K562 (cell line): Measurements from ENCODE around the gene ZMIZ1. TPM values are rescaled to one million over a fixed set of nuclear protein-coding genes. Genes with fewer than 3 reads are reported as not detected.

Experiments used
- ATF7 ChIP-seq: fragments of 450-650 bp; IDR thresholded peaks from 2 replicates; pipeline ENCODE4 v1.7.1; 2014; ENCODE audit warnings: mild to moderate bottlenecking, moderate library complexity
- BRD9 ChIP-seq: fragments of 450-650 bp; IDR thresholded peaks from 2 replicates; pipeline ENCODE4 v1.6.1; 2018; ENCODE audit warnings: low read depth; ENCODE audit not compliant: partially characterized antibody
- CBX1 ChIP-seq: sonication (generic); IDR thresholded peaks from 2 replicates; pipeline ENCODE4 v1.6.1; 2016; ENCODE audit warnings: antibody characterized with exemption, low read depth, mild to moderate bottlenecking
- CBX2 ChIP-seq: fragments of 200-600 bp; sonication (generic); IDR thresholded peaks from one replicate; pipeline ENCODE4 v1.6.1; 2012; ENCODE audit warnings: mild to moderate bottlenecking, low read length, inconsistent platforms; ENCODE audit not compliant: insufficient read depth, poor library complexity, severe bottlenecking
- CCAR2 ChIP-seq: fragments of 200-400 bp; formaldehyde crosslinking; IDR thresholded peaks from 2 replicates; pipeline ENCODE4 v1.6.1; 2017; ENCODE audit warnings: mild to moderate bottlenecking, low read depth, low read length
- CHAMP1 ChIP-seq: fragments of 450-650 bp; IDR thresholded peaks from 2 replicates; pipeline ENCODE4 v1.6.1; 2016; ENCODE audit warnings: mild to moderate bottlenecking
- FOXK2 ChIP-seq, 2 experiments: fragments of 450-650 bp; IDR thresholded peaks in 1 of 2; conservative IDR thresholded peaks in 1 of 2; 2 replicates each; pipeline ENCODE4 v1.6.1; 2016; ENCODE audit warnings: low read depth in 2 of 2, mild to moderate bottlenecking in 1 of 2
- HDAC3 ChIP-seq: fragments of 450-650 bp; IDR thresholded peaks from 2 replicates; pipeline ENCODE4 v1.6.1; 2018; ENCODE audit warnings: borderline replicate concordance, mild to moderate bottlenecking, moderate library complexity; ENCODE audit not compliant: partially characterized antibody
- KDM4B ChIP-seq, 2 experiments: fragments of 450-650 bp in 1 of 2; sonication (generic) in 1 of 2; IDR thresholded peaks; 2 replicates each; pipeline ENCODE4 v1.6.1; 2016 to 2017; ENCODE audit warnings: borderline replicate concordance in 2 of 2, antibody characterized with exemption in 1 of 2, low read depth in 1 of 2, mild to moderate bottlenecking in 1 of 2
- NR2C1 ChIP-seq, 2 experiments: fragments of 450-650 bp; IDR thresholded peaks; 2 replicates each; pipeline ENCODE4 v1.6.1; 2017; ENCODE audit warnings: mild to moderate bottlenecking in 2 of 2, antibody characterized with exemption in 1 of 2, inconsistent platforms in 1 of 2, missing compliant biosample characterization in 1 of 2, missing genetic modification characterization in 1 of 2
- PREB ChIP-seq: sonication (generic); formaldehyde crosslinking; IDR thresholded peaks from 2 replicates; pipeline ENCODE4 v1.8.1; 2023; ENCODE audit warnings: mild to moderate bottlenecking, missing genetic modification reagents
- RAD51 ChIP-seq: fragments of 450-650 bp; IDR thresholded peaks from 2 replicates; pipeline ENCODE4 v1.7.1; 2016; ENCODE audit warnings: low read depth, mild to moderate bottlenecking, borderline replicate concordance
- RBBP5 ChIP-seq: fragments of 200-600 bp; sonication (generic); IDR thresholded peaks from 2 replicates; pipeline ENCODE4 v1.6.1; 2012; ENCODE audit warnings: borderline replicate concordance, mild to moderate bottlenecking, low read length, control low read depth, inconsistent platforms; ENCODE audit not compliant: insufficient read depth, poor library complexity, severe bottlenecking
- SRSF3 ChIP-seq: fragments of 200-400 bp; formaldehyde crosslinking; IDR thresholded peaks from 2 replicates; pipeline ENCODE4 v1.6.1; 2016; ENCODE audit warnings: mild to moderate bottlenecking, low read length, moderate library complexity; ENCODE audit not compliant: insufficient read depth
- ZBTB1 ChIP-seq: sonication (generic); formaldehyde crosslinking; IDR thresholded peaks from 2 replicates; pipeline ENCODE4 v1.8.1; 2023; ENCODE audit warnings: missing genetic modification reagents, low read depth, mild to moderate bottlenecking, borderline replicate concordance
- ZBTB9 ChIP-seq: fragments of 450-650 bp; formaldehyde crosslinking; IDR thresholded peaks from 2 replicates; pipeline ENCODE4 v1.4.0; 2020; ENCODE audit warnings: mild to moderate bottlenecking, moderate library complexity
- ZNF134 ChIP-seq: fragments of 250-450 bp; sonication (Bioruptor Pico); conservative IDR thresholded peaks from 2 replicates; pipeline ENCODE4 v1.4.0; 2020
- ZNF232 ChIP-seq: sonication (generic); formaldehyde crosslinking; IDR thresholded peaks from 2 replicates; pipeline ENCODE4 v1.8.0; 2022; ENCODE audit warnings: mild to moderate bottlenecking, missing genetic modification reagents
- ZNF324 ChIP-seq: fragments of 250-450 bp; sonication (Bioruptor Pico); IDR thresholded peaks from 2 replicates; pipeline ENCODE4 v1.4.0; 2020; ENCODE audit warnings: mild to moderate bottlenecking
- ZNF395 ChIP-seq: fragments of 200-800 bp; sonication (Bioruptor generic); IDR thresholded peaks from 2 replicates; pipeline ENCODE4 v1.6.1; 2017; ENCODE audit warnings: missing genetic modification characterization, missing compliant biosample characterization
- polyA plus RNA-seq, 8 experiments: library from polyadenylated mRNA; depleted of rRNA in 4 of 8; stranded (reverse) in 5 of 8; unstranded in 3 of 8; fragments of >200 nt; fragmentation: Nextera tagmentation in 2 of 8; fragmentation: Illumina TruSeq in 1 of 8; extraction: Ambion mirVana in 2 of 8; extraction: Trizol in 1 of 8; gene quantifications; 2 replicates each; pipeline versions ENCODE4 v1.2.1 to v1.2.3, GENCODE V29; 2011 to 2014; ENCODE audit warnings: inconsistent platforms in 1 of 8, missing spikeins in 1 of 8
- total RNA-seq, 7 experiments: library from RNA; depleted of rRNA in 6 of 7; stranded (reverse); fragments of >200 nt in 6 of 7; fragmentation: Illumina TruSeq in 2 of 7; extraction: Trizol in 2 of 7; gene quantifications; 2 replicates each; pipeline versions ENCODE4 v1.2.1 to v1.2.3, GENCODE V29; 2011 to 2021; ENCODE audit warnings: low replicate concordance in 1 of 7

The ZMIZ1 gene
- total and polyA plus RNA-seq, 9 of the 15 experiments (the other 6 are each of a cell fraction or from before 2014, with no cell fraction given): 1.0 to 37.3 (median 4.3) TPM

GRCh38 chr10:79347894-79348639 lies 279.3 kb downstream of the ZMIZ1 start (continued):
- TF ChIP-seq RBBP5 (peak; percentile 41), FOXK2 (conservative IDR thresholded peaks at IDR 0.05 in 1 of 2, IDR thresholded peaks at IDR 0.05 in 1 of 2; ENCODE audit: low read depth in 2 of 2) (peak in 1 of 2 experiments; percentile 73; a peak in 1 of 4 replicates), ZNF395 (CRISPR knock-in tag) (peak; percentile 83), PREB (CRISPR knock-in tag) (no peak), BRD9 (no peak), ATF7 (no peak; the same call in 1 of the 2 replicates), HDAC3 (no peak), ZNF232 (CRISPR knock-in tag) (no peak), SRSF3 (peak; percentile 7; the same call in 1 of the 2 replicates), ZBTB1 (CRISPR knock-in tag) (no peak), ZNF324 (CRISPR knock-in tag) (peak; percentile 50; the same call in 1 of the 2 replicates), CBX1 (0 out of 2 replicates have a peak, but pooled peaks have one; percentile 22), RAD51 (peak; percentile 65), CHAMP1 (no peak), CCAR2 (no peak), KDM4B (IDR thresholded peaks at IDR 0.05; ENCODE audit: borderline replicate concordance in 2 of 2, low read depth in 1 of 2) (peak in 1 of 2 experiments; percentile 23; a peak in 1 of 4 replicates), CBX2 (no peak), ZBTB9 (CRISPR knock-in tag) (peak; percentile 85; the same call in 1 of the 2 replicates), ZNF134 (CRISPR knock-in tag) (peak; percentile 21; the same call in 1 of the 2 replicates), NR2C1 (IDR thresholded peaks at IDR 0.05) (no peak), NR2C1 (tag; IDR thresholded peaks at IDR 0.05) (peak; percentile 35; the same call in 1 of the 2 replicates)
